K562 (cell line): Measurements from ENCODE around the gene TRMT2B. TPM values are rescaled to one million over a fixed set of nuclear protein-coding genes. Genes with fewer than 3 reads are reported as not detected.

Experiments used
- ATAC-seq: fragments of 200-7000 bp; cut with Tn5 transposase; 3 replicates; pipeline ENCODE4 v1.9.1; 2020; ENCODE audit warnings: moderate library complexity
- BruUV-seq: library from RNA; stranded (reverse); fragments of 400-500 nt; replicated peaks from 2 replicates; lab custom pipeline; 2021; lab: Mats Ljungman, UMichigan
- CTCF ChIA-PET: fragments of 300-600 bp; formaldehyde crosslinking; extraction: SDS; loops from one replicate; lab custom pipeline; 2021; ENCODE audit warnings: low intra/inter-chr PET ratio; lab: Yijun Ruan, JAX
- POLR2A ChIA-PET: fragments of 300-600, 350-650 bp; sonication (Branson Sonifier 250); formaldehyde crosslinking; extraction: SDS; loops from one replicate; lab custom pipeline; 2021; ENCODE audit warnings: antibody characterized with exemption, inconsistent platforms; lab: Yijun Ruan, JAX
- DNase-seq, 4 experiments: peaks; one replicate each; pipeline versions ENCODE4 v3.0.0 to v3.0.0-alpha.2; 2011 to 2018; ENCODE audit warnings: low spot score in 3 of 4, mixed read lengths in 3 of 4; ENCODE audit errors: extremely low read depth in 1 of 4
- FAIRE-seq: peaks from 2 replicates; lab custom pipeline; 2011; peaks lifted over from hg19 to GRCh38; lab: Jason Lieb, UNC
- H2AFZ ChIP-seq: 2 replicates; pipeline ENCODE4 v1.6.0; 2011; ENCODE audit warnings: low read depth, low read length, control low read depth, inconsistent platforms
- H3K27ac ChIP-seq: fragments of 200-600 bp; 3 replicates; pipeline ENCODE4 v1.8.0; 2011; ENCODE audit warnings: low read depth, mild to moderate bottlenecking, control low read depth, inconsistent platforms, low read length, moderate library complexity, mixed read lengths; ENCODE audit errors: extremely low read depth
- H3K27me3 ChIP-seq, 2 experiments: fragments of 300-600 bp in 1 of 2; 2 replicates in 1 of 2; 3 replicates in 1 of 2; pipeline versions ENCODE4 v1.6.0 to v1.8.0; 2011; ENCODE audit warnings: inconsistent platforms in 2 of 2, low read length in 2 of 2, mild to moderate bottlenecking in 1 of 2, mixed read lengths in 1 of 2, moderate library complexity in 1 of 2; ENCODE audit not compliant: control insufficient read depth in 2 of 2, insufficient read depth in 2 of 2
- H3K36me3 ChIP-seq: fragments of 300-600 bp; 3 replicates; pipeline ENCODE4 v1.8.0; 2011; ENCODE audit warnings: mild to moderate bottlenecking, low read length, inconsistent platforms; ENCODE audit not compliant: control insufficient read depth, insufficient read depth
- H3K4me1 ChIP-seq, 2 experiments: fragments of 200-600 bp in 1 of 2; replicated peaks in 1 of 2; 2 replicates in 1 of 2; 3 replicates in 1 of 2; pipeline versions ENCODE4 v1.5.1 to v1.8.0; 2011; ENCODE audit warnings: inconsistent platforms in 2 of 2, low read length in 2 of 2, mild to moderate bottlenecking in 1 of 2, mixed read lengths in 1 of 2, moderate library complexity in 1 of 2; ENCODE audit not compliant: control insufficient read depth in 2 of 2, insufficient read depth in 2 of 2
- H3K4me2 ChIP-seq: 2 replicates; pipeline ENCODE4 v1.6.1; 2011; ENCODE audit warnings: low read length, control low read depth, inconsistent platforms, mixed read lengths; ENCODE audit not compliant: insufficient read depth
- H3K4me3 ChIP-seq: fragments of 200-600 bp; sonication (generic), shearing (Covaris generic); 2 replicates; pipeline ENCODE4 v1.5.1; 2016; ENCODE audit warnings: control low read depth, inconsistent platforms
- H3K79me2 ChIP-seq: fragments of 200-600 bp; 3 replicates; pipeline ENCODE4 v1.8.0; 2011; ENCODE audit warnings: low read length, inconsistent platforms; ENCODE audit not compliant: control insufficient read depth, insufficient read depth
- H3K9ac ChIP-seq, 2 experiments: 2 replicates each; pipeline versions ENCODE4 v1.6.0 to v1.6.1; 2011; ENCODE audit warnings: low read depth in 2 of 2, low read length in 2 of 2, control low read depth in 1 of 2, inconsistent platforms in 1 of 2, mild to moderate bottlenecking in 1 of 2, mixed read lengths in 1 of 2; ENCODE audit not compliant: insufficient read depth in 1 of 2
- H3K9me1 ChIP-seq: one replicate; pipeline ENCODE4 v1.6.0; 2011; ENCODE audit warnings: inconsistent platforms, mild to moderate bottlenecking, low read length, moderate library complexity; ENCODE audit not compliant: control insufficient read depth, insufficient read depth
- H3K9me3 ChIP-seq: replicated peaks from 2 replicates; pipeline ENCODE4 v1.5.1; 2011; ENCODE audit warnings: low read depth, low read length, inconsistent platforms; ENCODE audit not compliant: control insufficient read depth, insufficient read depth
- H4K20me1 ChIP-seq: replicated peaks from 2 replicates; pipeline ENCODE4 v1.6.1; 2011; ENCODE audit warnings: low read length, inconsistent platforms, mixed read lengths; ENCODE audit not compliant: control insufficient read depth, insufficient read depth
- C11orf30 ChIP-seq: fragments of 450-650 bp; IDR thresholded peaks from 2 replicates; pipeline ENCODE4 v1.6.1; 2016; ENCODE audit warnings: low read depth, mild to moderate bottlenecking
- CLOCK ChIP-seq: fragments of 250-450 bp; sonication (Bioruptor Pico); IDR thresholded peaks from 2 replicates; pipeline ENCODE4 v1.4.0; 2020; ENCODE audit warnings: mild to moderate bottlenecking, moderate library complexity, borderline replicate concordance
- FOXA1 ChIP-seq: fragments of 450-650 bp; IDR thresholded peaks from 2 replicates; pipeline ENCODE4 v1.6.1; 2016; ENCODE audit warnings: mild to moderate bottlenecking, borderline replicate concordance
- HDGF ChIP-seq: fragments of 450-650 bp; IDR thresholded peaks from 2 replicates; pipeline ENCODE4 v1.6.1; 2016
- SIN3A ChIP-seq, 2 experiments: fragments of 150-350 bp in 1 of 2; IDR thresholded peaks; 2 replicates each; pipeline ENCODE4 v1.6.1; 2011 to 2016; ENCODE audit warnings: borderline replicate concordance in 2 of 2, low read depth in 2 of 2, low read length in 2 of 2, mild to moderate bottlenecking in 2 of 2, moderate library complexity in 2 of 2; ENCODE audit not compliant: control insufficient read depth in 1 of 2
- TFE3 ChIP-seq: fragments of 450-650 bp; formaldehyde crosslinking; IDR thresholded peaks from 2 replicates; pipeline ENCODE4 v1.4.0; 2020; ENCODE audit warnings: mild to moderate bottlenecking, mixed read lengths
- ZNF121 ChIP-seq: sonication (generic); formaldehyde crosslinking; conservative IDR thresholded peaks from 2 replicates; pipeline ENCODE4 v1.8.0; 2022; ENCODE audit warnings: missing genetic modification reagents
- in situ Hi-C: fragments of 300-500 bp; cut with MboI; formaldehyde crosslinking; loops from 4 replicates; pipeline ENCODE4 v1.15.0; 2018; ENCODE audit warnings: inconsistent platforms, mixed read lengths
- intact Hi-C: fragments of 100-400 bp; cut with micrococcal nuclease; formaldehyde crosslinking; loops from 2 replicates; pipeline ENCODE4 v1.14.2; 2022
- polyA plus RNA-seq, 8 experiments: library from polyadenylated mRNA; depleted of rRNA in 4 of 8; stranded (reverse) in 5 of 8; unstranded in 3 of 8; fragments of >200 nt; fragmentation: Nextera tagmentation in 2 of 8; fragmentation: Illumina TruSeq in 1 of 8; extraction: Ambion mirVana in 2 of 8; extraction: Trizol in 1 of 8; gene quantifications; 2 replicates each; pipeline versions ENCODE4 v1.2.1 to v1.2.3, GENCODE V29; 2011 to 2014; ENCODE audit warnings: inconsistent platforms in 1 of 8, missing spikeins in 1 of 8
- total RNA-seq, 7 experiments: library from RNA; depleted of rRNA in 6 of 7; stranded (reverse); fragments of >200 nt in 6 of 7; fragmentation: Illumina TruSeq in 2 of 7; extraction: Trizol in 2 of 7; gene quantifications; 2 replicates each; pipeline versions ENCODE4 v1.2.1 to v1.2.3, GENCODE V29; 2011 to 2021; ENCODE audit warnings: low replicate concordance in 1 of 7

TRMT2B gene
- total and polyA plus RNA-seq, 9 of the 15 experiments (the other 6 are each of a cell fraction or from before 2014, with no cell fraction given): 3.9 to 23.4 (median 18.1) TPM

- no peak for ATAC-seq
- intact Hi-C loops: no loop called here
- H3K9me1 ChIP-seq: no peaks in the 10 kb centered on the region
- ChIA-PET POLR2A (no interaction called here), CTCF (no interaction called here)
- no peak for FAIRE-seq
- in situ Hi-C loops: no loop called here
- H3K36me3 ChIP-seq: no peaks in the 10 kb centered on the region
- no peak overlapping the region for H3K4me3 ChIP-seq
- H3K27ac ChIP-seq: no peak overlapping the region
- no peaks in the 10 kb centered on the region for H3K27me3 ChIP-seq
- no peak overlapping the region for H3K4me2 ChIP-seq
- H3K4me1 ChIP-seq: no peaks in the 10 kb centered on the region; a peak in 1 of 5 replicates
- H3K9ac ChIP-seq: no peak overlapping the region
- TF ChIP-seq SIN3A (IDR thresholded peaks at IDR 0.05; ENCODE audit: borderline replicate concordance in 2 of 2, control insufficient read depth in 1 of 2, low read depth in 2 of 2, low read length in 2 of 2): no peak
- no peak for TF ChIP-seq TFE3 (CRISPR knock-in tag)
- no peak for TF ChIP-seq C11orf30
- TF ChIP-seq ZNF121: no peak
- TF ChIP-seq HDGF: no peak
- TF ChIP-seq CLOCK: no peak
- no peak for TF ChIP-seq FOXA1
- no peak for DNase-seq
- no TSS peak for BruUV-seq
- no peaks in the 10 kb centered on the region for H4K20me1 ChIP-seq
- no peaks in the 10 kb centered on the region for H3K9me3 ChIP-seq
- H2AFZ ChIP-seq: no peak overlapping the region
- no peaks in the 10 kb centered on the region for H3K79me2 ChIP-seq
Measured at GRCh38 chrX:100964362-100964761, 87.5 kb downstream of the TRMT2B start.
